Astrocyte (in vitro differentiated cells and primary cell): ENCODE results near the gene KIAA0825.

Source experiments
- CTCF ChIP-seq: IDR thresholded peaks from 2 replicates; pipeline ENCODE4 v1.5.1; 2011; ENCODE audit warnings: low read depth, mild to moderate bottlenecking, inconsistent platforms, low read length, moderate library complexity; ENCODE audit not compliant: insufficient read depth
- EZH2 ChIP-seq: IDR thresholded peaks from 2 replicates; pipeline ENCODE4 v1.6.1; 2012; ENCODE audit warnings: mild to moderate bottlenecking, low read length, inconsistent platforms; ENCODE audit not compliant: insufficient read depth

- TF ChIP-seq CTCF, result no peak
- TF ChIP-seq EZH2, result no peak
Measured at GRCh38 chr5:94347130-94347529, 271.3 kb downstream of the KIAA0825 start.
